Measurements from ENCODE around the gene TCF4.

DNA sequence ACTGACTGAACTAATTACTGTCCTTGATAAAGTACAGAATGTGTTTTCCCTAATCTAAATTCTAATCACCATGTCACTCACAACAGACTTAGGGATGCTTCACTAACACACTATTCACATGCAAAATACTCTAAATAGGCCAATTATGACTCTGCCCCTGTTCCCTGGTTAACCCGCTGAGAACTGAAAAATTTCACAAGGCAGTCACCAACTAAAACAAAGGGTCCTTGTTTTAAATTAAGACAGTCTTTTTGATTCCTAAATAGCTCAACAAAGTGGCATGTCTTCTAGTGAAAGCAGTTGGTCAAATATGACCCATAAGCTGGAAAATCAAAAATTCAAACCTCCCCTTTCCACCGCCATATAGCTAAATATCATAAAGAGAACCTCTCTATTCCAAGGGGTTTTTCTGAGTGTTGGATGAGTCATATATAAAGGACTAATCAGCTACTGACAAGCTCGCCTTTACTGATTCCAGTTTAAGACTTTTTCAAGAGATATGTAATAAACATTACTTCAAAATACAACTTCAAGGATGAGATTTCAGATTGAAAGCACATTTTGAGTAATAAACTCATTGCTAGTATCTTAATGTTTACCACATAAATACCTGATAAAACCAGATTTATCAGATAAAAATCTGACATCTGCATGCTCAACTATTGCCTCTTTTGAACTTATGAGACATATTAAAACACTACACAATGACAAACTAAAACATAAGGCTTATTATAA lies 235.8 kb downstream of the TCF4 start:
- no peak for TF ChIP-seq EZH2 (IDR thresholded peaks at IDR 0.05)
- no peak for TF ChIP-seq POLR2AphosphoS5 (IDR thresholded peaks at IDR 0.05; ENCODE audit: borderline replicate concordance, low read depth, low read length)
- TF ChIP-seq FOXP2 (optimal IDR thresholded peaks at IDR 0.05; ENCODE audit: control extremely low read depth, extremely low read length, insufficient read depth): no peak
